HepG2 (cell line): ENCODE results near the gene ERVH48-1. TPM values are rescaled to one million over a fixed set of nuclear protein-coding genes. Genes with fewer than 3 reads are reported as not detected.

Experiments
- ATAC-seq: fragments of 200-7000 bp; cut with Tn5 transposase; 3 replicates; pipeline ENCODE4 v1.9.1; 2020; ENCODE audit warnings: mild to moderate bottlenecking, moderate library complexity
- BruUV-seq: library from RNA; stranded (reverse); fragments of 400-500 nt; replicated peaks from 2 replicates; lab custom pipeline; 2021; lab: Mats Ljungman, UMichigan
- CTCF ChIA-PET: fragments of 300-600 bp; formaldehyde crosslinking; extraction: SDS; loops from one replicate; lab custom pipeline; 2021; ENCODE audit warnings: low total read pairs, inconsistent platforms, low intra/inter-chr PET ratio; lab: Yijun Ruan, JAX
- POLR2A ChIA-PET: fragments of 350-600 bp; sonication (Branson Sonifier 250); formaldehyde crosslinking; loops from one replicate; lab custom pipeline; 2020; ENCODE audit warnings: antibody characterized with exemption, inconsistent platforms; lab: Yijun Ruan, JAX
- DNase-seq: peaks from one replicate; pipeline ENCODE4 v3.0.0-alpha.2; 2015; ENCODE audit warnings: low spot score
- FAIRE-seq: peaks from 3 replicates; lab custom pipeline; 2011; peaks lifted over from hg19 to GRCh38; lab: Jason Lieb, UNC
- H2AFZ ChIP-seq: one replicate; pipeline ENCODE4 v1.6.1; 2011; ENCODE audit warnings: low read length, inconsistent platforms
- H3K27ac ChIP-seq: fragments of 300-600 bp; 3 replicates; pipeline ENCODE4 v1.8.0; 2011; ENCODE audit warnings: mixed run types, mild to moderate bottlenecking, mixed read lengths, low read length, inconsistent platforms; ENCODE audit not compliant: insufficient read depth; ENCODE audit errors: extremely low read length
- H3K27me3 ChIP-seq, 2 experiments: fragments of 200-600 bp in 1 of 2; 2 replicates in 1 of 2; 3 replicates in 1 of 2; pipeline versions ENCODE4 v1.6.0 to v1.8.0; 2011; ENCODE audit warnings: low read length in 2 of 2, mild to moderate bottlenecking in 2 of 2, moderate library complexity in 2 of 2, inconsistent platforms in 1 of 2; ENCODE audit not compliant: insufficient read depth in 2 of 2, control insufficient read depth in 1 of 2
- H3K36me3 ChIP-seq, 2 experiments: fragments of 200-600 bp in 1 of 2; replicated peaks in 1 of 2; 2 replicates in 1 of 2; 3 replicates in 1 of 2; pipeline versions ENCODE4 v1.5.1 to v1.8.0; 2011; ENCODE audit warnings: low read length in 2 of 2, inconsistent platforms in 1 of 2; ENCODE audit not compliant: insufficient read depth in 2 of 2, control insufficient read depth in 1 of 2
- H3K4me1 ChIP-seq: 2 replicates; pipeline ENCODE4 v1.5.1; 2012; ENCODE audit warnings: low read length, inconsistent platforms; ENCODE audit not compliant: insufficient read depth
- H3K4me2 ChIP-seq: 2 replicates; pipeline ENCODE4 v1.6.0; 2011; ENCODE audit warnings: low read depth, low read length, inconsistent platforms
- H3K4me3 ChIP-seq, 3 experiments: fragments of 200-600 bp in 1 of 3; sonication (generic), shearing (Covaris generic) in 1 of 3; replicated peaks in 1 of 3; 2 replicates each; pipeline ENCODE4 v1.5.1; 2011 to 2016; ENCODE audit warnings: low read length in 3 of 3, inconsistent platforms in 2 of 3, low read depth in 2 of 3, mild to moderate bottlenecking in 2 of 3, control low read depth in 1 of 3, mixed read lengths in 1 of 3; ENCODE audit not compliant: insufficient read depth in 1 of 3
- H3K79me2 ChIP-seq: one replicate; pipeline ENCODE4 v1.6.1; 2011; ENCODE audit warnings: low read length, inconsistent platforms; ENCODE audit not compliant: insufficient read depth
- H3K9ac ChIP-seq: 2 replicates; pipeline ENCODE4 v1.6.0; 2011; ENCODE audit warnings: mild to moderate bottlenecking, low read depth, low read length, inconsistent platforms; ENCODE audit not compliant: insufficient read depth
- H3K9me3 ChIP-seq: 2 replicates; pipeline ENCODE4 v1.5.1; 2012; ENCODE audit warnings: mild to moderate bottlenecking, low read length
- H4K20me1 ChIP-seq: 2 replicates; pipeline ENCODE4 v1.6.0; 2011; ENCODE audit warnings: inconsistent platforms, mild to moderate bottlenecking, low read length, moderate library complexity; ENCODE audit not compliant: insufficient read depth
- AKAP8 ChIP-seq: sonication (generic); formaldehyde crosslinking; IDR thresholded peaks from 2 replicates; pipeline ENCODE4 v1.5.1; 2020; ENCODE audit warnings: mild to moderate bottlenecking, missing genetic modification reagents
- FOXK2 ChIP-seq: fragments of 450-650 bp; IDR thresholded peaks from 2 replicates; pipeline ENCODE4 v1.6.1; 2016
- KLF11 ChIP-seq: IDR thresholded peaks from 2 replicates; pipeline ENCODE4 v1.6.1; 2016; ENCODE audit warnings: missing compliant biosample characterization
- NONO ChIP-seq, 2 experiments: fragments of 450-650 bp in 1 of 2; sonication (generic) in 1 of 2; formaldehyde crosslinking in 1 of 2; IDR thresholded peaks in 1 of 2; conservative IDR thresholded peaks in 1 of 2; 2 replicates each; pipeline versions ENCODE4 v1.6.1 to v1.8.0; 2017 to 2022; ENCODE audit warnings: mild to moderate bottlenecking in 1 of 2, missing genetic modification reagents in 1 of 2, moderate library complexity in 1 of 2
- PAWR ChIP-seq: sonication (generic); formaldehyde crosslinking; IDR thresholded peaks from 2 replicates; pipeline ENCODE4 v1.4.0; 2020; ENCODE audit warnings: missing genetic modification reagents, mild to moderate bottlenecking, borderline replicate concordance
- POLR2G ChIP-seq: fragments of 200-400 bp; formaldehyde crosslinking; IDR thresholded peaks from 2 replicates; pipeline ENCODE4 v1.6.1; 2018; ENCODE audit warnings: mild to moderate bottlenecking, low read depth, low read length, moderate library complexity
- RELA ChIP-seq: sonication (generic); formaldehyde crosslinking; IDR thresholded peaks from 2 replicates; pipeline ENCODE4 v1.4.0; 2020; ENCODE audit warnings: missing genetic modification reagents
- SNAPC2 ChIP-seq: sonication (generic); formaldehyde crosslinking; IDR thresholded peaks from 2 replicates; pipeline ENCODE4 v1.8.1; 2022; ENCODE audit warnings: mild to moderate bottlenecking, missing genetic modification reagents
- SOX6 ChIP-seq, 2 experiments: fragments of 450-650 bp in 1 of 2; sonication (generic) in 1 of 2; formaldehyde crosslinking in 1 of 2; IDR thresholded peaks; 2 replicates each; pipeline versions ENCODE4 v1.4.0 to v1.6.1; 2017 to 2020; ENCODE audit warnings: antibody characterized with exemption in 1 of 2, mild to moderate bottlenecking in 1 of 2, missing genetic modification reagents in 1 of 2
- ZBTB8A ChIP-seq: sonication (generic); formaldehyde crosslinking; IDR thresholded peaks from 2 replicates; pipeline ENCODE4 v1.4.0; 2020; ENCODE audit warnings: mild to moderate bottlenecking, low read depth, missing genetic modification reagents, borderline replicate concordance
- ZNF180 ChIP-seq: sonication (generic); formaldehyde crosslinking; IDR thresholded peaks from 2 replicates; pipeline ENCODE4 v1.4.0; 2020; ENCODE audit warnings: low read depth, missing genetic modification reagents, borderline replicate concordance
- ZNF292 ChIP-seq: sonication (generic); formaldehyde crosslinking; IDR thresholded peaks from 2 replicates; pipeline ENCODE4 v1.8.1; 2022; ENCODE audit warnings: mild to moderate bottlenecking, low read depth, missing genetic modification reagents, borderline replicate concordance
- ZNF317 ChIP-seq: sonication (generic); formaldehyde crosslinking; IDR thresholded peaks from 2 replicates; pipeline ENCODE4 v1.5.0; 2020; ENCODE audit warnings: mild to moderate bottlenecking, missing genetic modification reagents
- ZNF790 ChIP-seq: sonication (generic); formaldehyde crosslinking; IDR thresholded peaks from 2 replicates; pipeline ENCODE4 v1.8.0; 2022; ENCODE audit warnings: missing genetic modification reagents, mild to moderate bottlenecking, borderline replicate concordance
- WGBS: methylation state at CpG from one replicate; pipeline ENCODE4 v1.1.6; 2017; ENCODE audit warnings: low lambda C conversion rate; 5-methylcytosine and 5-hydroxymethylcytosine counted together
- in situ Hi-C: cut with HindIII; loops from 2 replicates; pipeline ENCODE4 v1.10.0; 2017; ENCODE audit warnings: low pct_unique_long_range_greater_than_20kb; ENCODE audit not compliant: extremely low pct_ligation_motif_present
- intact Hi-C: fragments of 100-400 bp; cut with micrococcal nuclease; formaldehyde crosslinking; loops from one replicate; pipeline ENCODE4 v1.10.0; 2022; ENCODE audit not compliant: unreplicated experiment
- polyA plus RNA-seq, 8 experiments: library from polyadenylated mRNA; depleted of rRNA in 3 of 8; stranded (reverse) in 7 of 8; unstranded in 1 of 8; fragments of >200 nt; fragmentation: Illumina TruSeq in 4 of 8; extraction: Trizol in 4 of 8; gene quantifications; 2 replicates each; pipeline versions ENCODE4 v1.2.1 to v1.2.3, GENCODE V29; 2011 to 2016; ENCODE audit warnings: low read depth in 4 of 8, missing spikeins in 1 of 8, mixed read lengths in 1 of 8; ENCODE audit not compliant: insufficient read depth in 1 of 8
- total RNA-seq, 5 experiments: library from RNA; depleted of rRNA; stranded (reverse); fragments of >200 nt; fragmentation: Illumina TruSeq; extraction: Trizol; gene quantifications; 2 replicates each; pipeline ENCODE4 v1.2.3, GENCODE V29; 2016; ENCODE audit warnings: low read depth in 1 of 5
- TF ChIP-seq, protein P1 (sequence below): sonication (generic); formaldehyde crosslinking; IDR thresholded peaks from 2 replicates; pipeline ENCODE4 v1.8.1; 2023; ENCODE audit warnings: mild to moderate bottlenecking, missing genetic modification reagents
- TF ChIP-seq, protein P2 (sequence below): sonication (generic); formaldehyde crosslinking; IDR thresholded peaks from 2 replicates; pipeline ENCODE4 v1.8.1; 2023; ENCODE audit warnings: missing genetic modification reagents, inconsistent platforms, borderline replicate concordance
- TF ChIP-seq, protein P3 (sequence below): sonication (generic); formaldehyde crosslinking; IDR thresholded peaks from 2 replicates; pipeline ENCODE4 v1.4.0; 2020; ENCODE audit warnings: missing genetic modification reagents, borderline replicate concordance
- TF ChIP-seq, protein P4 (sequence below): sonication (generic); formaldehyde crosslinking; IDR thresholded peaks from 2 replicates; pipeline ENCODE4 v1.4.0; 2020; ENCODE audit warnings: missing genetic modification reagents

ERVH48-1 gene
- total and polyA plus RNA-seq, 2 of the 13 experiments (the other 11 are each of a cell fraction or from before 2014, with no cell fraction given): 1.8 TPM; not detected in 1

DNA sequence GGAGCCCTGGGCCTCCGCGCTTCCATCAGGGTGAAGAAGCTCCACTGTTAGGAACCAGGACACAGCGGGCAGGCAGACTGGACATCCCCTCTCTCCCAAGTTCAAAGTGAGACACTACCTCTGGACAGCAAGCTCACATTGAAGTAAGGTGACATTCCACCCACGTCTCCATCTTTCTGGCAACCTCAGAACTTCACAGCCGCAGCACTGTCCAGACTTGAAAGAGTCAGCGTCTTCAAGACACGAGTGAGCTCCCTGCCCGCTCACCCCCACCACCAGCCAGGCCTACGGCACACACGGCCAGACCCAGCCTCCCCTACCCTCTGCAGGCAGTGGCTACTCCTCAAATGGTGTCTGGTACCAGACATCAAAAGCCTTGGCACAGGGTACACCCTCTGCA is 57.2 kb downstream of the ERVH48-1 start:
- no TSS peak for BruUV-seq
- DNase-seq (no peak), ATAC-seq (peak; percentile 18; the same call in 1 of the 3 replicates), FAIRE-seq (no peak)
- no peak overlapping the region for H3K27ac ChIP-seq
- H3K79me2 ChIP-seq: peaks cover 48% of the 10 kb centered on the region
- H3K9ac ChIP-seq: no peak overlapping the region
- no peak overlapping the region for H3K4me3 ChIP-seq
- no peak overlapping the region for H3K4me2 ChIP-seq
- peaks cover 31 to 78% of the 10 kb centered on the region in 2 experiments for H3K36me3 ChIP-seq
- POLR2A ChIA-PET: no interaction called here
- 0 out of 2 replicates have a peak, but pooled peaks cover 2% of the 10 kb centered on the region for H4K20me1 ChIP-seq
- H2AFZ ChIP-seq: no peak overlapping the region
- in situ Hi-C loops: no loop called here
- H3K4me1 ChIP-seq: no peaks in the 10 kb centered on the region
- WGBS: 99% methylated on average over 9 of the region's 10 CpGs
- intact Hi-C loops: no loop called here
- no peaks in the 10 kb centered on the region for H3K27me3 ChIP-seq
- H3K9me3 ChIP-seq: no peaks in the 10 kb centered on the region
- CTCF ChIA-PET: no interaction called here
- TF ChIP-seq, protein P1, sequence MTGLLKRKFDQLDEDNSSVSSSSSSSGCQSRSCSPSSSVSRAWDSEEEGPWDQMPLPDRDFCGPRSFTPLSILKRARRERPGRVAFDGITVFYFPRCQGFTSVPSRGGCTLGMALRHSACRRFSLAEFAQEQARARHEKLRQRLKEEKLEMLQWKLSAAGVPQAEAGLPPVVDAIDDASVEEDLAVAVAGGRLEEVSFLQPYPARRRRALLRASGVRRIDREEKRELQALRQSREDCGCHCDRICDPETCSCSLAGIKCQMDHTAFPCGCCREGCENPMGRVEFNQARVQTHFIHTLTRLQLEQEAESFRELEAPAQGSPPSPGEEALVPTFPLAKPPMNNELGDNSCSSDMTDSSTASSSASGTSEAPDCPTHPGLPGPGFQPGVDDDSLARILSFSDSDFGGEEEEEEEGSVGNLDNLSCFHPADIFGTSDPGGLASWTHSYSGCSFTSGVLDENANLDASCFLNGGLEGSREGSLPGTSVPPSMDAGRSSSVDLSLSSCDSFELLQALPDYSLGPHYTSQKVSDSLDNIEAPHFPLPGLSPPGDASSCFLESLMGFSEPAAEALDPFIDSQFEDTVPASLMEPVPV (CRISPR knock-in tag): no peak
- no peak for TF ChIP-seq ZNF292
- TF ChIP-seq, protein P2, sequence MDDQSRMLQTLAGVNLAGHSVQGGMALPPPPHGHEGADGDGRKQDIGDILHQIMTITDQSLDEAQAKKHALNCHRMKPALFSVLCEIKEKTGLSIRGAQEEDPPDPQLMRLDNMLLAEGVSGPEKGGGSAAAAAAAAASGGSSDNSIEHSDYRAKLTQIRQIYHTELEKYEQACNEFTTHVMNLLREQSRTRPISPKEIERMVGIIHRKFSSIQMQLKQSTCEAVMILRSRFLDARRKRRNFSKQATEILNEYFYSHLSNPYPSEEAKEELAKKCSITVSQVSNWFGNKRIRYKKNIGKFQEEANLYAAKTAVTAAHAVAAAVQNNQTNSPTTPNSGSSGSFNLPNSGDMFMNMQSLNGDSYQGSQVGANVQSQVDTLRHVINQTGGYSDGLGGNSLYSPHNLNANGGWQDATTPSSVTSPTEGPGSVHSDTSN: no peak
- TF ChIP-seq, protein P3, sequence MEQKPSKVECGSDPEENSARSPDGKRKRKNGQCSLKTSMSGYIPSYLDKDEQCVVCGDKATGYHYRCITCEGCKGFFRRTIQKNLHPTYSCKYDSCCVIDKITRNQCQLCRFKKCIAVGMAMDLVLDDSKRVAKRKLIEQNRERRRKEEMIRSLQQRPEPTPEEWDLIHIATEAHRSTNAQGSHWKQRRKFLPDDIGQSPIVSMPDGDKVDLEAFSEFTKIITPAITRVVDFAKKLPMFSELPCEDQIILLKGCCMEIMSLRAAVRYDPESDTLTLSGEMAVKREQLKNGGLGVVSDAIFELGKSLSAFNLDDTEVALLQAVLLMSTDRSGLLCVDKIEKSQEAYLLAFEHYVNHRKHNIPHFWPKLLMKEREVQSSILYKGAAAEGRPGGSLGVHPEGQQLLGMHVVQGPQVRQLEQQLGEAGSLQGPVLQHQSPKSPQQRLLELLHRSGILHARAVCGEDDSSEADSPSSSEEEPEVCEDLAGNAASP (CRISPR knock-in tag): no peak
- TF ChIP-seq ZBTB8A (CRISPR knock-in tag): no peak
- no peak for TF ChIP-seq AKAP8 (CRISPR knock-in tag)
- TF ChIP-seq, protein P4, sequence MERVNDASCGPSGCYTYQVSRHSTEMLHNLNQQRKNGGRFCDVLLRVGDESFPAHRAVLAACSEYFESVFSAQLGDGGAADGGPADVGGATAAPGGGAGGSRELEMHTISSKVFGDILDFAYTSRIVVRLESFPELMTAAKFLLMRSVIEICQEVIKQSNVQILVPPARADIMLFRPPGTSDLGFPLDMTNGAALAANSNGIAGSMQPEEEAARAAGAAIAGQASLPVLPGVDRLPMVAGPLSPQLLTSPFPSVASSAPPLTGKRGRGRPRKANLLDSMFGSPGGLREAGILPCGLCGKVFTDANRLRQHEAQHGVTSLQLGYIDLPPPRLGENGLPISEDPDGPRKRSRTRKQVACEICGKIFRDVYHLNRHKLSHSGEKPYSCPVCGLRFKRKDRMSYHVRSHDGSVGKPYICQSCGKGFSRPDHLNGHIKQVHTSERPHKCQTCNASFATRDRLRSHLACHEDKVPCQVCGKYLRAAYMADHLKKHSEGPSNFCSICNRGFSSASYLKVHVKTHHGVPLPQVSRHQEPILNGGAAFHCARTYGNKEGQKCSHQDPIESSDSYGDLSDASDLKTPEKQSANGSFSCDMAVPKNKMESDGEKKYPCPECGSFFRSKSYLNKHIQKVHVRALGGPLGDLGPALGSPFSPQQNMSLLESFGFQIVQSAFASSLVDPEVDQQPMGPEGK (CRISPR knock-in tag): no peak
- no peak for TF ChIP-seq NONO (IDR thresholded peaks at IDR 0.05)
- TF ChIP-seq NONO (CRISPR knock-in tag; conservative IDR thresholded peaks at IDR 0.05): no peak
- TF ChIP-seq SNAPC2 (CRISPR knock-in tag): no peak
- TF ChIP-seq FOXK2: no peak
- no peak for TF ChIP-seq ZNF317 (CRISPR knock-in tag)
- no peak for TF ChIP-seq SOX6 (IDR thresholded peaks at IDR 0.05)
- no peak for TF ChIP-seq SOX6 (CRISPR knock-in tag; IDR thresholded peaks at IDR 0.05)
- TF ChIP-seq KLF11 (CRISPR knock-in tag): no peak
- TF ChIP-seq ZNF180 (CRISPR knock-in tag): no peak
- no peak for TF ChIP-seq PAWR
- TF ChIP-seq RELA (CRISPR knock-in tag): no peak
- no peak for TF ChIP-seq POLR2G
- no peak for TF ChIP-seq ZNF790 (CRISPR knock-in tag)
